ENCODE measurements around the gene PDCD2. TPM values are rescaled to one million over a fixed set of nuclear protein-coding genes. Genes with fewer than 3 reads are reported as not detected.
A peak's percentile ranks its signal among the peaks of the same experiment; 100 is the strongest.

PDCD2 gene
- total and polyA plus RNA-seq, 9 of the 15 experiments (the other 6 are each of a cell fraction or from before 2014, with no cell fraction given) = 67.3 to 430 (median 318) TPM

DNA sequence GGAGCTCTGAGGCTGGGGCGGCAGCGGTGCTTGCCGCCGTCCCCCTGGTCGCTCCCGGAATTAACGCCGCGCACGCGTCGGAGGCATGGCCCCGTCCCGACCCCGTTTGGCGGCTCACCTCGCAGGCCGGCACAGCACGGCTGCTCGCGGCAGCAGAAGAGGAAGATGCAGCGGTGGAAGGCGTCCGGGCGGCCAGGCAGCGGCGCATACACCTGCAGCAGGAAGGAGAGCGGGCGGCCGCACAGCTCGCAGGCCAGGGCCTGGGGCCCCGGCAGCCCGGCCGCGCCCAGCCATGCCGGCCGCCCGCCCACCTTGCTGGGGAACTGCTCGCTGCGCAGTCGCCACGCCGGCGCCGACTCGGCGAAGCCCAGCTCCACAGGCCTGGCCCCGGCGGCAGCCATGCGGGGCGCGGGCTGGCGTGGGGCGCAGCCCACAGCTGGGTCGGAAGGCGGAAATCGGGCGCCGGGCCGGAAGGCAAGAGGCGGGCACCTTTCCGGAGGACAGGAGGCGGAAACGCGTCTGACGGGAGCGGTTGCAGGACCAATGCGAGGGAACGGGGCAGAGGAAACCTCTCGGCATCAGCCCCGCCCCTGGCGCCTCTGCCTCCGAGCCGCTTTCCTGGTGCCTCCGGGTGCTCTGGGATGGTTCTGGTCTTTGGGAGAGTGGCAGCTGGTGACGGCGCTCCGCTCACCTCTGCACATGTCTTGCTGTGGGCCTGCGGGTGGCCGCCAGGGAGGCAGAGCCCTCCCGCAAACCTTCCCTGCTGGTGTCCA lies at the start of gene PDCD2 (continued):
- TF ChIP-seq MBD2 (IDR thresholded peaks at IDR 0.05; ENCODE audit: borderline replicate concordance, low read depth) = peak; percentile 67; the same call in 1 of the 2 replicates
- no peak for TF ChIP-seq BCL6 (CRISPR knock-in tag; IDR thresholded peaks at IDR 0.05)
- TF ChIP-seq PHB2 (IDR thresholded peaks at IDR 0.05; ENCODE audit: low read depth) = no peak
- TF ChIP-seq ZBTB1 (CRISPR knock-in tag; IDR thresholded peaks at IDR 0.05; ENCODE audit: borderline replicate concordance, low read depth) = peak; percentile 89; the same call in 1 of the 2 replicates
- TF ChIP-seq DPF2 (IDR thresholded peaks at IDR 0.05) = no peak
- no peak for TF ChIP-seq ZNF354B (CRISPR knock-in tag; IDR thresholded peaks at IDR 0.05)
- TF ChIP-seq SMAD1 (IDR thresholded peaks at IDR 0.05; ENCODE audit: low read depth, low read length, partially characterized antibody) = no peak
- TF ChIP-seq ZNF609 (CRISPR knock-in tag; IDR thresholded peaks at IDR 0.05; ENCODE audit: borderline replicate concordance) = no peak
- TF ChIP-seq MXI1 (IDR thresholded peaks at IDR 0.05; ENCODE audit: low read depth, low read length) = peak; percentile 94
- no peak for TF ChIP-seq HIVEP1 (CRISPR knock-in tag; IDR thresholded peaks at IDR 0.05)
- no peak for TF ChIP-seq ZFP1 (CRISPR knock-in tag; IDR thresholded peaks at IDR 0.05)
- TF ChIP-seq ZNF347 (CRISPR knock-in tag; IDR thresholded peaks at IDR 0.05; ENCODE audit: low read depth) = no peak
- TF ChIP-seq DNMT1 (IDR thresholded peaks at IDR 0.05) = no peak
- TF ChIP-seq LARP7 (IDR thresholded peaks at IDR 0.05) = 0 out of 2 replicates have a peak, but pooled peaks have one; percentile 14
- TF ChIP-seq CHD1 (IDR thresholded peaks at IDR 0.05; ENCODE audit: low read length) = peak; percentile 94
- no peak for TF ChIP-seq CAMTA2 (CRISPR knock-in tag; conservative IDR thresholded peaks at IDR 0.05)
- TF ChIP-seq TRIM24 (IDR thresholded peaks at IDR 0.05) = peak in 1 of 2 experiments; percentile 91; a peak in 2 of 4 replicates
- no peak for TF ChIP-seq MED1 (CRISPR knock-in tag; IDR thresholded peaks at IDR 0.05; ENCODE audit: borderline replicate concordance)
- TF ChIP-seq UBTF (IDR thresholded peaks at IDR 0.05; ENCODE audit: borderline replicate concordance in 1 of 2, low read depth in 2 of 2, low read length in 2 of 2) = peak; percentile 97 to 98
- TF ChIP-seq RNF2 (IDR thresholded peaks at IDR 0.05) = no peak
- no peak for TF ChIP-seq ASH1L (IDR thresholded peaks at IDR 0.05; ENCODE audit: borderline replicate concordance, low read depth, partially characterized antibody)
- TF ChIP-seq POLR3A (IDR thresholded peaks at IDR 0.05; ENCODE audit: borderline replicate concordance, extremely low read depth, insufficient read depth, insufficient read length) = no peak
- TF ChIP-seq JUNB (CRISPR knock-in tag; conservative IDR thresholded peaks at IDR 0.05) = no peak

Data from K562 (cell line).